HepG2 (cell line): ENCODE results near the gene TIGAR.

ENCODE experiments used
- CTCF ChIP-seq: sonication (generic); formaldehyde crosslinking; IDR thresholded peaks from 2 replicates; pipeline ENCODE4 v1.5.0; 2020; ENCODE audit warnings: mild to moderate bottlenecking, missing genetic modification reagents, moderate library complexity
- DDIT3 ChIP-seq: sonication (generic); formaldehyde crosslinking; IDR thresholded peaks from 2 replicates; pipeline ENCODE4 v1.4.0; 2020; ENCODE audit warnings: mild to moderate bottlenecking, missing genetic modification reagents
- HBP1 ChIP-seq: IDR thresholded peaks from 2 replicates; pipeline ENCODE4 v1.6.1; 2016; ENCODE audit warnings: low read depth, control low read depth
- KAT8 ChIP-seq: IDR thresholded peaks from 2 replicates; pipeline ENCODE4 v1.6.1; 2016; ENCODE audit warnings: missing genetic modification reagents, missing compliant biosample characterization
- SP1 ChIP-seq, 2 experiments: fragments of 450-650 bp in 1 of 2; sonication (generic) in 1 of 2; formaldehyde crosslinking in 1 of 2; IDR thresholded peaks; 2 replicates each; pipeline versions ENCODE4 v1.4.0 to v1.6.1; 2016 to 2020; ENCODE audit warnings: missing genetic modification reagents in 1 of 2
- TBL1XR1 ChIP-seq: fragments of 150-350 bp; IDR thresholded peaks from 2 replicates; pipeline ENCODE4 v1.6.1; 2014; ENCODE audit warnings: borderline replicate concordance, low read length; ENCODE audit not compliant: partially characterized antibody
- TEAD2 ChIP-seq: sonication (generic); formaldehyde crosslinking; IDR thresholded peaks from 2 replicates; pipeline ENCODE4 v1.9.0; 2021; ENCODE audit warnings: missing genetic modification reagents
- ZBTB33 ChIP-seq: sonication (generic); formaldehyde crosslinking; IDR thresholded peaks from 2 replicates; pipeline ENCODE4 v1.4.0; 2020; ENCODE audit warnings: missing genetic modification reagents
- ZNF362 ChIP-seq: sonication (generic); formaldehyde crosslinking; IDR thresholded peaks from 2 replicates; pipeline ENCODE4 v1.4.0; 2020; ENCODE audit warnings: missing genetic modification reagents, mild to moderate bottlenecking, borderline replicate concordance
- ZNF556 ChIP-seq: sonication (generic); formaldehyde crosslinking; IDR thresholded peaks from 2 replicates; pipeline ENCODE4 v1.4.0; 2020; ENCODE audit warnings: mild to moderate bottlenecking, missing genetic modification reagents, borderline replicate concordance
- TF ChIP-seq, protein P1 (sequence below): fragments of 450-650 bp; IDR thresholded peaks from 2 replicates; pipeline ENCODE4 v1.6.1; 2017; ENCODE audit warnings: mild to moderate bottlenecking

DNA sequence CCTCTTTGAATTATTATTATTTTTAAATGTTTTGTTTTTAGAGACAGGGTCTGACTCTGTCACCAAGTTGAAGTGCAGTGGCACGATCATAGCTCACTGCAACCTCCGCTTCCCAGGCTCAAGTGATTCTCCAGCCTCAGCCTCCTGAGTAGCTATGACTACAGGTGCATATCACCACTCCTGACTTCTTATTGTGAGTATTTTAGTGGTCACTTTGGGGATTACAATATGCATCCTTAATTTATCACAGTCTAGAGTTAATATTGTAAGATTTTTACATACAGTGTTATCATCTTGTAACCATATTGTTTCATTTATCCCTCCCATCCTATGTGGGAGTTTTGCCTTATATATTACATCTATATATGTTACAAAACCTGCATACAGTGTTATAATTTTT lies 45.1 kb downstream of the TIGAR start:
- TF ChIP-seq CTCF (CRISPR knock-in tag), result no peak
- no peak for TF ChIP-seq DDIT3 (CRISPR knock-in tag)
- TF ChIP-seq TBL1XR1, result no peak
- TF ChIP-seq ZNF556 (CRISPR knock-in tag), result no peak
- no peak for TF ChIP-seq ZBTB33 (CRISPR knock-in tag)
- TF ChIP-seq SP1 (IDR thresholded peaks at IDR 0.05), result no peak
- no peak for TF ChIP-seq SP1 (CRISPR knock-in tag; IDR thresholded peaks at IDR 0.05)
- TF ChIP-seq ZNF362 (CRISPR knock-in tag), result no peak
- TF ChIP-seq KAT8 (CRISPR knock-in tag), result no peak
- no peak for TF ChIP-seq TEAD2 (CRISPR knock-in tag)
- TF ChIP-seq, protein P1, sequence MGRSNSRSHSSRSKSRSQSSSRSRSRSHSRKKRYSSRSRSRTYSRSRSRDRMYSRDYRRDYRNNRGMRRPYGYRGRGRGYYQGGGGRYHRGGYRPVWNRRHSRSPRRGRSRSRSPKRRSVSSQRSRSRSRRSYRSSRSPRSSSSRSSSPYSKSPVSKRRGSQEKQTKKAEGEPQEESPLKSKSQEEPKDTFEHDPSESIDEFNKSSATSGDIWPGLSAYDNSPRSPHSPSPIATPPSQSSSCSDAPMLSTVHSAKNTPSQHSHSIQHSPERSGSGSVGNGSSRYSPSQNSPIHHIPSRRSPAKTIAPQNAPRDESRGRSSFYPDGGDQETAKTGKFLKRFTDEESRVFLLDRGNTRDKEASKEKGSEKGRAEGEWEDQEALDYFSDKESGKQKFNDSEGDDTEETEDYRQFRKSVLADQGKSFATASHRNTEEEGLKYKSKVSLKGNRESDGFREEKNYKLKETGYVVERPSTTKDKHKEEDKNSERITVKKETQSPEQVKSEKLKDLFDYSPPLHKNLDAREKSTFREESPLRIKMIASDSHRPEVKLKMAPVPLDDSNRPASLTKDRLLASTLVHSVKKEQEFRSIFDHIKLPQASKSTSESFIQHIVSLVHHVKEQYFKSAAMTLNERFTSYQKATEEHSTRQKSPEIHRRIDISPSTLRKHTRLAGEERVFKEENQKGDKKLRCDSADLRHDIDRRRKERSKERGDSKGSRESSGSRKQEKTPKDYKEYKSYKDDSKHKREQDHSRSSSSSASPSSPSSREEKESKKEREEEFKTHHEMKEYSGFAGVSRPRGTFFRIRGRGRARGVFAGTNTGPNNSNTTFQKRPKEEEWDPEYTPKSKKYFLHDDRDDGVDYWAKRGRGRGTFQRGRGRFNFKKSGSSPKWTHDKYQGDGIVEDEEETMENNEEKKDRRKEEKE, result no peak
- no peak for TF ChIP-seq HBP1
